Measurements from ENCODE around the gene DNM2. TPM values are rescaled to one million over a fixed set of nuclear protein-coding genes. Genes with fewer than 3 reads are reported as not detected.

DNM2 gene
- polyA plus RNA-seq (2011; rRNA removed) (32.9 and 52.4 TPM in 2 replicates), polyA plus RNA-seq (2017; fragmentation: RNase III; extraction: RNeasy Plus Mini Kit Qiagen cat#74134 plus additional on column Dnase treatment) (55.8 to 58.5 TPM (median 57.3 TPM) in 3 replicates), polyA minus RNA-seq (2011; rRNA and poly(A)+ RNA removed) (128 and 145 TPM in 2 replicates)
- polyA plus RNA-seq (2012; cell fraction: cytosol; rRNA removed): 32.5 and 44.3 TPM in 2 replicates
- 83.5 and 91.5 TPM in 2 replicates for polyA plus RNA-seq (2012; cell fraction: nucleus; rRNA removed)

- 0% methylated on average over 20 of the region's 57 CpGs for WGBS (ENCODE audit: missing lambda C conversion rate)
- FAIRE-seq: peak; percentile 76
- TF ChIP-seq RAD21 (conservative IDR thresholded peaks at IDR 0.05 in 1 of 2, IDR thresholded peaks at IDR 0.05 in 1 of 2) (peak; percentile 75 to 77), FOXS1 (CRISPR knock-in tag; IDR thresholded peaks at IDR 0.05) (no peak), JUN (IDR thresholded peaks at IDR 0.05) (peak in 1 of 2 experiments; percentile 53; a peak in 1 of 5 replicates), CBX8 (IDR thresholded peaks at IDR 0.05) (no peak), POLR2A (IDR thresholded peaks at IDR 0.05; ENCODE audit: low read length) (peak; percentile 61), KDM5A (IDR thresholded peaks at IDR 0.05) (no peak), PBX3 (IDR thresholded peaks at IDR 0.05) (peak; percentile 99), BHLHE40 (IDR thresholded peaks at IDR 0.05; ENCODE audit: low read depth, low read length) (peak; percentile 83), ZNF302 (CRISPR knock-in tag; IDR thresholded peaks at IDR 0.05) (no peak), RCOR1 (IDR thresholded peaks at IDR 0.05; ENCODE audit: low read depth, low read length) (no peak), BCL3 (IDR thresholded peaks at IDR 0.05) (0 out of 3 replicates have a peak, but pooled peaks have one; percentile 42), FOSB (CRISPR knock-in tag; IDR thresholded peaks at IDR 0.05) (no peak), SMC3 (IDR thresholded peaks at IDR 0.05) (peak; percentile 75), HES2 (IDR thresholded peaks at IDR 0.05) (no peak), EHMT2 (IDR thresholded peaks at IDR 0.05; ENCODE audit: low read depth) (no peak), MAX (IDR thresholded peaks at IDR 0.05) (peak; percentile 26; the same call in 1 of the 2 replicates), CHD2 (IDR thresholded peaks at IDR 0.05; ENCODE audit: low read length, partially characterized antibody) (peak; percentile 55), ZFP36 (IDR thresholded peaks at IDR 0.05; ENCODE audit: borderline replicate concordance, partially characterized antibody) (no peak), CEBPB (IDR thresholded peaks at IDR 0.05) (peak in 1 of 2 experiments; percentile 58; a peak in 2 of 4 replicates), CTCF (IDR thresholded peaks at IDR 0.05) (peak; percentile 76), MYC (IDR thresholded peaks at IDR 0.05; ENCODE audit: borderline replicate concordance, low read length) (no peak), HEYL (CRISPR knock-in tag; IDR thresholded peaks at IDR 0.05) (no peak)
- ChIA-PET CTCF (interaction anchor here (0.7 to 7.6 kb wide), 35 partner anchors 8 to 338 kb away, joined by 3 to 90 read pairs (median 4); partner anchors contain the start of genes QTRT1, TMED1 and TYK2), POLR2A (interaction anchor here (0.5 to 2.1 kb wide), 8 partner anchors 10 to 119 kb away, joined by 3 to 23 read pairs (median 4); partner anchors contain the start of genes QTRT1 and TMED1)
- no peaks in the 10 kb centered on the region for H3K9me3 ChIP-seq
- peak within 1 kb of the TSS; percentile 94 to 98 for H3K27ac ChIP-seq
- peak; percentile 95 to 100 for DNase-seq (ENCODE audit: low read depth in 1 of 2, low spot score in 1 of 2)
- H3K4me3 ChIP-seq: peak within 1 kb of the TSS; percentile 95
- peaks cover 11% of the 10 kb centered on the region; the same call in 2 of the 3 replicates for H3K4me1 ChIP-seq
- peak within 1 kb of the TSS; percentile 96 for H3K4me2 ChIP-seq
- ATAC-seq: peak; percentile 94 to 96
These were observed at the start of gene DNM2 for GRCh38 chr19:10717356-10718204. Gene DNM2, plus strand, starts transcription at chr19:10718079. Its CDS starts 164 bp downstream, at chr19:10718243.
